Measurements from ENCODE around the gene HEXIM1. TPM values are rescaled to one million over a fixed set of nuclear protein-coding genes. Genes with fewer than 3 reads are reported as not detected.
A peak's percentile ranks its signal among the peaks of the same experiment; 100 is the strongest.

The HEXIM1 gene
- total RNA-seq, 1 donor from 2014 or later, result 10.2 TPM

DNA sequence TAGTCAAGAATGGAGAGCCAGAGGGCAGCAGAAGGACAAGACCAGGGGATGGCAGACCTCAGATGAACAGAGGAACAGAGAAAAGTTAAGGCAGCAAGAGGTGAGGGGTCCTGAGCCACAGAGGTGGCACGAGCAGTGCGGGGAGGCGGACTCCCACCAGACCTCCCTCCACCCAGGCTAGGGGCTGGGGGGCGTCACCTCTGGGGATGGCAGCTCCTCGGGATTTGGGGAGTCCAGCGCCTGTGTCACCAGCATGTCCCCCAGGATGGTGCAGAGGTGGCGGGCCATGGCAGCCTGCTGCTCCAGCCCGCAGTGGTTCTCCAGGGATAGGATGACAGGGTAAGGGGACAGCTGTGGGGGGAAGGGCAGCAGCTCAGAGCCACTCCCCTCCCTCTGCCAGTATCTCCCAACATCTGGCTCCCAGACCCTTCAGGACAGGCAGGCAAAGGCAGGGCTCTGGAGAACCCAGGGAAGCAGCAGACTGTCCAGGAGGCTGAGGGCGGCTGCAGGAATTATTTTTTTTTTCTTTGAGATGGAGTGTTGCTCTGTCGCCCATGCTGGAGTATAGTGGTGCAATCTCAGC is 31.8 kb upstream of the HEXIM1 start:
- Histone ChIP-seq H3K9me3 (ENCODE audit: low read depth) (no peaks in the 10 kb centered on the region), H3K79me2 (ENCODE audit: low read depth) (no peaks in the 10 kb centered on the region), H3K27me3 (no peaks in the 10 kb centered on the region), H3K36me3 (no peaks in the 10 kb centered on the region), H3K9ac (no peak overlapping the region), H4K20me1 (ENCODE audit: low read depth) (no peaks in the 10 kb centered on the region), H3K4me1 (no peaks in the 10 kb centered on the region), H2AFZ (replicated peaks) (no peak overlapping the region), H3K27ac (no peak overlapping the region), H3F3A (ENCODE audit: low read depth) (no peaks in the 10 kb centered on the region), H3K4me3 (no peak overlapping the region), H3K4me2 (no peak overlapping the region)
- Mint-ChIP-seq H3K27ac (peak overlapping the region; percentile 4), H3K4me1 (peaks cover 26% of the 10 kb centered on the region), H3K9me3 (no peaks in the 10 kb centered on the region), H3K27me3 (ENCODE audit: insufficient read depth, low read depth) (peaks cover 1% of the 10 kb centered on the region), H3K4me3 (no peak overlapping the region), H3K36me3 (no peaks in the 10 kb centered on the region)
- TF ChIP-seq CTCF (IDR thresholded peaks at IDR 0.05) (no peak), EZH2 (IDR thresholded peaks at IDR 0.05) (no peak), EZH2phosphoT487 (IDR thresholded peaks at IDR 0.05) (no peak)
- no peak for DNase-seq (ENCODE audit: low spot score)

- H3K27ac Mint-ChIP-seq, result no peak overlapping the region
- H3K36me3 Mint-ChIP-seq, result no peaks in the 10 kb centered on the region
- Histone ChIP-seq H3F3A (ENCODE audit: low read depth) (no peaks in the 10 kb centered on the region), H3K4me3 (no peak overlapping the region), H3K36me3 (no peaks in the 10 kb centered on the region), H3K9ac (no peak overlapping the region), H3K9me3 (ENCODE audit: low read depth) (no peaks in the 10 kb centered on the region), H3K4me1 (no peaks in the 10 kb centered on the region), H3K4me2 (no peak overlapping the region), H3K27me3 (no peaks in the 10 kb centered on the region), H3K79me2 (ENCODE audit: low read depth) (no peaks in the 10 kb centered on the region), H4K20me1 (ENCODE audit: low read depth) (no peaks in the 10 kb centered on the region), H2AFZ (replicated peaks) (no peak overlapping the region), H3K27ac (no peak overlapping the region)
- H3K4me3 Mint-ChIP-seq, result no peak overlapping the region
- H3K9me3 Mint-ChIP-seq, result no peaks in the 10 kb centered on the region
- H3K4me1 Mint-ChIP-seq, result peaks cover 21% of the 10 kb centered on the region
- H3K27me3 Mint-ChIP-seq (ENCODE audit: insufficient read depth, low read depth), result peaks cover 2% of the 10 kb centered on the region
- no peak for TF ChIP-seq EZH2phosphoT487 (IDR thresholded peaks at IDR 0.05)
- DNase-seq (ENCODE audit: low spot score), result no peak
Observed at GRCh38 chr17:45117334-45117733, 30.9 kb upstream of the HEXIM1 start.

- no peak for DNase-seq (ENCODE audit: low spot score)
- TF ChIP-seq CTCF (IDR thresholded peaks at IDR 0.05) (no peak), EZH2phosphoT487 (IDR thresholded peaks at IDR 0.05) (no peak), EZH2 (IDR thresholded peaks at IDR 0.05) (no peak)
- H3K27ac ChIP-seq, result no peak overlapping the region
- no peaks in the 10 kb centered on the region for H3K9me3 ChIP-seq (ENCODE audit: low read depth)
- peak overlapping the region; percentile 65 for H3K27ac Mint-ChIP-seq
- H3K4me3 Mint-ChIP-seq, result no peak overlapping the region
- no peaks in the 10 kb centered on the region for H3K79me2 ChIP-seq (ENCODE audit: low read depth)
- H2AFZ ChIP-seq (replicated peaks), result no peak overlapping the region
- no peak overlapping the region for H3K4me3 ChIP-seq
- H3K4me1 Mint-ChIP-seq, result peaks cover 25% of the 10 kb centered on the region
- no peaks in the 10 kb centered on the region for H3K36me3 Mint-ChIP-seq
- peaks cover 2% of the 10 kb centered on the region for H3K27me3 Mint-ChIP-seq (ENCODE audit: insufficient read depth, low read depth)
- H3K4me1 ChIP-seq, result no peaks in the 10 kb centered on the region
- no peak overlapping the region for H3K9ac ChIP-seq
- no peaks in the 10 kb centered on the region for H3K9me3 Mint-ChIP-seq
- no peaks in the 10 kb centered on the region for H3K27me3 ChIP-seq
- no peak overlapping the region for H3K4me2 ChIP-seq
- H4K20me1 ChIP-seq (ENCODE audit: low read depth), result no peaks in the 10 kb centered on the region
- no peaks in the 10 kb centered on the region for H3F3A ChIP-seq (ENCODE audit: low read depth)
- H3K36me3 ChIP-seq, result no peaks in the 10 kb centered on the region
Observed at GRCh38 chr17:45117848-45118646, 30.2 kb upstream of the HEXIM1 start.

DNA sequence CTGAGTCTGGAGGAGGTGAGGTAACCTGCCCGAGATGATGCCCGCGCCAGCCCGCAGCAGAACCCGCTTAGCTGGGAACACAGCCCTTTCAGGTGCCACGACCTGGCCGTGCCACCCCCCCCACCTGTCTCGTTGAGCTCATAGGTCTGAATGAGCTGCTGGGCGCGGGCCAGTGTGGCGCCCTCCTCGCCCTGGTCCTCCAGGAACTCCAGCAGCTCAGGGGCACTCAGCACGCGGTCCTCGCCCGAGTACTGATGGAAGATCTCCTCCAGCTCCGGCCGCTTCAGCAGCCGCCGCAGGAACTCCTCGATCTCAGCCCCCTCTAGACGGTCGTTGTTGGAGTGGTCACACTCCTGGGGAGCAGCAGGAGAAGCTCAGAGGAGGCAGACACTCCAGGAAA is 29.6 kb upstream of the HEXIM1 start:
- no peak overlapping the region for H2AFZ ChIP-seq (replicated peaks)

More for the DNA sequence above, 29.6 kb upstream of the HEXIM1 start:
- no peaks in the 10 kb centered on the region for H3K36me3 ChIP-seq
- Mint-ChIP-seq H3K4me3 (no peak overlapping the region), H3K36me3 (no peaks in the 10 kb centered on the region), H3K27ac (peak overlapping the region; percentile 82), H3K4me1 (peaks cover 26% of the 10 kb centered on the region), H3K27me3 (ENCODE audit: insufficient read depth, low read depth) (peaks cover 2% of the 10 kb centered on the region), H3K9me3 (no peaks in the 10 kb centered on the region)
- TF ChIP-seq CTCF (IDR thresholded peaks at IDR 0.05), result no peak
- TF ChIP-seq EZH2 (IDR thresholded peaks at IDR 0.05), result no peak
- no peak for TF ChIP-seq EZH2phosphoT487 (IDR thresholded peaks at IDR 0.05)
- H3K4me3 ChIP-seq, result no peak overlapping the region
- H3K27me3 ChIP-seq, result no peaks in the 10 kb centered on the region
- H3K4me2 ChIP-seq, result no peak overlapping the region
- no peaks in the 10 kb centered on the region for H4K20me1 ChIP-seq (ENCODE audit: low read depth)
- DNase-seq (ENCODE audit: low spot score), result no peak
- H3K4me1 ChIP-seq, result no peaks in the 10 kb centered on the region
- no peaks in the 10 kb centered on the region for H3K9me3 ChIP-seq (ENCODE audit: low read depth)
- H3K27ac ChIP-seq, result no peak overlapping the region
- no peak overlapping the region for H3K9ac ChIP-seq
- no peaks in the 10 kb centered on the region for H3F3A ChIP-seq (ENCODE audit: low read depth)
- no peaks in the 10 kb centered on the region for H3K79me2 ChIP-seq (ENCODE audit: low read depth)
